Measurements from ENCODE around the gene SKAP2. TPM values are rescaled to one million over a fixed set of nuclear protein-coding genes. Genes with fewer than 3 reads are reported as not detected.

Gene SKAP2
- total and polyA plus RNA-seq, 2 of the 13 experiments (the other 11 are each of a cell fraction or from before 2014, with no cell fraction given) = 3.6 to 12.9 TPM

- TF ChIP-seq, protein P1, sequence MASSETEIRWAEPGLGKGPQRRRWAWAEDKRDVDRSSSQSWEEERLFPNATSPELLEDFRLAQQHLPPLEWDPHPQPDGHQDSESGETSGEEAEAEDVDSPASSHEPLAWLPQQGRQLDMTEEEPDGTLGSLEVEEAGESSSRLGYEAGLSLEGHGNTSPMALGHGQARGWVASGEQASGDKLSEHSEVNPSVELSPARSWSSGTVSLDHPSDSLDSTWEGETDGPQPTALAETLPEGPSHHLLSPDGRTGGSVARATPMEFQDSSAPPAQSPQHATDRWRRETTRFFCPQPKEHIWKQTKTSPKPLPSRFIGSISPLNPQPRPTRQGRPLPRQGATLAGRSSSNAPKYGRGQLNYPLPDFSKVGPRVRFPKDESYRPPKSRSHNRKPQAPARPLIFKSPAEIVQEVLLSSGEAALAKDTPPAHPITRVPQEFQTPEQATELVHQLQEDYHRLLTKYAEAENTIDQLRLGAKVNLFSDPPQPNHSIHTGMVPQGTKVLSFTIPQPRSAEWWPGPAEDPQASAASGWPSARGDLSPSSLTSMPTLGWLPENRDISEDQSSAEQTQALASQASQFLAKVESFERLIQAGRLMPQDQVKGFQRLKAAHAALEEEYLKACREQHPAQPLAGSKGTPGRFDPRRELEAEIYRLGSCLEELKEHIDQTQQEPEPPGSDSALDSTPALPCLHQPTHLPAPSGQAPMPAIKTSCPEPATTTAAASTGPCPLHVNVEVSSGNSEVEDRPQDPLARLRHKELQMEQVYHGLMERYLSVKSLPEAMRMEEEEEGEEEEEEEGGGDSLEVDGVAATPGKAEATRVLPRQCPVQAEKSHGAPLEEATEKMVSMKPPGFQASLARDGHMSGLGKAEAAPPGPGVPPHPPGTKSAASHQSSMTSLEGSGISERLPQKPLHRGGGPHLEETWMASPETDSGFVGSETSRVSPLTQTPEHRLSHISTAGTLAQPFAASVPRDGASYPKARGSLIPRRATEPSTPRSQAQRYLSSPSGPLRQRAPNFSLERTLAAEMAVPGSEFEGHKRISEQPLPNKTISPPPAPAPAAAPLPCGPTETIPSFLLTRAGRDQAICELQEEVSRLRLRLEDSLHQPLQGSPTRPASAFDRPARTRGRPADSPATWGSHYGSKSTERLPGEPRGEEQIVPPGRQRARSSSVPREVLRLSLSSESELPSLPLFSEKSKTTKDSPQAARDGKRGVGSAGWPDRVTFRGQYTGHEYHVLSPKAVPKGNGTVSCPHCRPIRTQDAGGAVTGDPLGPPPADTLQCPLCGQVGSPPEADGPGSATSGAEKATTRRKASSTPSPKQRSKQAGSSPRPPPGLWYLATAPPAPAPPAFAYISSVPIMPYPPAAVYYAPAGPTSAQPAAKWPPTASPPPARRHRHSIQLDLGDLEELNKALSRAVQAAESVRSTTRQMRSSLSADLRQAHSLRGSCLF (CRISPR knock-in tag; IDR thresholded peaks at IDR 0.05; ENCODE audit: borderline replicate concordance) = no peak
- TF ChIP-seq, protein P2, sequence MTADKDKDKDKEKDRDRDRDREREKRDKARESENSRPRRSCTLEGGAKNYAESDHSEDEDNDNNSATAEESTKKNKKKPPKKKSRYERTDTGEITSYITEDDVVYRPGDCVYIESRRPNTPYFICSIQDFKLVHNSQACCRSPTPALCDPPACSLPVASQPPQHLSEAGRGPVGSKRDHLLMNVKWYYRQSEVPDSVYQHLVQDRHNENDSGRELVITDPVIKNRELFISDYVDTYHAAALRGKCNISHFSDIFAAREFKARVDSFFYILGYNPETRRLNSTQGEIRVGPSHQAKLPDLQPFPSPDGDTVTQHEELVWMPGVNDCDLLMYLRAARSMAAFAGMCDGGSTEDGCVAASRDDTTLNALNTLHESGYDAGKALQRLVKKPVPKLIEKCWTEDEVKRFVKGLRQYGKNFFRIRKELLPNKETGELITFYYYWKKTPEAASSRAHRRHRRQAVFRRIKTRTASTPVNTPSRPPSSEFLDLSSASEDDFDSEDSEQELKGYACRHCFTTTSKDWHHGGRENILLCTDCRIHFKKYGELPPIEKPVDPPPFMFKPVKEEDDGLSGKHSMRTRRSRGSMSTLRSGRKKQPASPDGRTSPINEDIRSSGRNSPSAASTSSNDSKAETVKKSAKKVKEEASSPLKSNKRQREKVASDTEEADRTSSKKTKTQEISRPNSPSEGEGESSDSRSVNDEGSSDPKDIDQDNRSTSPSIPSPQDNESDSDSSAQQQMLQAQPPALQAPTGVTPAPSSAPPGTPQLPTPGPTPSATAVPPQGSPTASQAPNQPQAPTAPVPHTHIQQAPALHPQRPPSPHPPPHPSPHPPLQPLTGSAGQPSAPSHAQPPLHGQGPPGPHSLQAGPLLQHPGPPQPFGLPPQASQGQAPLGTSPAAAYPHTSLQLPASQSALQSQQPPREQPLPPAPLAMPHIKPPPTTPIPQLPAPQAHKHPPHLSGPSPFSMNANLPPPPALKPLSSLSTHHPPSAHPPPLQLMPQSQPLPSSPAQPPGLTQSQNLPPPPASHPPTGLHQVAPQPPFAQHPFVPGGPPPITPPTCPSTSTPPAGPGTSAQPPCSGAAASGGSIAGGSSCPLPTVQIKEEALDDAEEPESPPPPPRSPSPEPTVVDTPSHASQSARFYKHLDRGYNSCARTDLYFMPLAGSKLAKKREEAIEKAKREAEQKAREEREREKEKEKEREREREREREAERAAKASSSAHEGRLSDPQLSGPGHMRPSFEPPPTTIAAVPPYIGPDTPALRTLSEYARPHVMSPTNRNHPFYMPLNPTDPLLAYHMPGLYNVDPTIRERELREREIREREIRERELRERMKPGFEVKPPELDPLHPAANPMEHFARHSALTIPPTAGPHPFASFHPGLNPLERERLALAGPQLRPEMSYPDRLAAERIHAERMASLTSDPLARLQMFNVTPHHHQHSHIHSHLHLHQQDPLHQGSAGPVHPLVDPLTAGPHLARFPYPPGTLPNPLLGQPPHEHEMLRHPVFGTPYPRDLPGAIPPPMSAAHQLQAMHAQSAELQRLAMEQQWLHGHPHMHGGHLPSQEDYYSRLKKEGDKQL (CRISPR knock-in tag; IDR thresholded peaks at IDR 0.05; ENCODE audit: low read depth) = no peak
- TF ChIP-seq POGZ (CRISPR knock-in tag; IDR thresholded peaks at IDR 0.05) (no peak), ELF3 (CRISPR knock-in tag; IDR thresholded peaks at IDR 0.05) (no peak), ZNF296 (CRISPR knock-in tag; conservative IDR thresholded peaks at IDR 0.05) (no peak), ZNF607 (CRISPR knock-in tag; IDR thresholded peaks at IDR 0.05; ENCODE audit: borderline replicate concordance) (no peak), ZFP36L1 (CRISPR knock-in tag; IDR thresholded peaks at IDR 0.05) (no peak), ZNF678 (CRISPR knock-in tag; IDR thresholded peaks at IDR 0.05) (no peak), CENPBD1 (CRISPR knock-in tag; IDR thresholded peaks at IDR 0.05; ENCODE audit: borderline replicate concordance, low read depth) (no peak), MEF2D (CRISPR knock-in tag; IDR thresholded peaks at IDR 0.05) (no peak)
Measured at GRCh38 chr7:26675143-26675887, 189.1 kb downstream of the SKAP2 start (continued).
